Measurements from ENCODE around the gene GET4.

DNA sequence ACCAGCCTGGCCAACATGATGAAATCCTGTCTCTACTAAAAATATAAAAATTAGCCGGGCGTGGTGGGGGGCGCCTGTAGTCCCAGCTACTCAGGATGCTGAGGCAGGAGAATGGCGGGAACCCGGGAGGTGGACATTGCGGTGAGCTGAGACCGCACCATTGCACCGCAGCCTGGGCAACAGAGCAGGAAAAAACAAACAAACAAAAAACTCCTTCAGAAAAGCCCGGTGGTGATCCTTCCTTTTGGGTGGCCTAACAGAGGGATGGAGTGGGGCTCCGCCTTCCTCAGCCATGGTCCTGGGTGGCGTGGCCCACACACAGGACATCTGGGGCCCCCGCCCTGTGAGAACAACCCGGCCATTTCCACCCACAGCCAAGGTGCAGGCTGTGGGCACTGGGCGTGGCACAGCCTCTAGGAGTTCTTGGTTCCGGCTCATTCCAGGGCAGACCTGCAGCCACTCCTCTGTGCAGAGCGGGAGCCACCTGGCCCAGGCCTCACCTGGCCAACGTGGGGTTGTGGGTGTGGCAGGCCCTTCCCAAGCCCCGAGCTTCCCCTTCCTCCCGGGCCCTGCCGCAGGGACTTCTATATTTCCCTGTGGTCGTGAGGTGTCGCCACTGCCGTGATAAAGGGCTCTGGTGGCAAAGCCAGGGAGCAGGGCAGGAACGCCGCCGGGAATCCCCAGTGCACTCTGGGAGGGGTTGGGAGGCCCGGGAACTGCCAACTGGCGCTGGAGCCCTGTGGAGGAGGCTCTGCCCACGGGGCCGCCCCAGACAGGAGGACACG lies 37.6 kb downstream of the GET4 start:
- TF ChIP-seq, protein P1, sequence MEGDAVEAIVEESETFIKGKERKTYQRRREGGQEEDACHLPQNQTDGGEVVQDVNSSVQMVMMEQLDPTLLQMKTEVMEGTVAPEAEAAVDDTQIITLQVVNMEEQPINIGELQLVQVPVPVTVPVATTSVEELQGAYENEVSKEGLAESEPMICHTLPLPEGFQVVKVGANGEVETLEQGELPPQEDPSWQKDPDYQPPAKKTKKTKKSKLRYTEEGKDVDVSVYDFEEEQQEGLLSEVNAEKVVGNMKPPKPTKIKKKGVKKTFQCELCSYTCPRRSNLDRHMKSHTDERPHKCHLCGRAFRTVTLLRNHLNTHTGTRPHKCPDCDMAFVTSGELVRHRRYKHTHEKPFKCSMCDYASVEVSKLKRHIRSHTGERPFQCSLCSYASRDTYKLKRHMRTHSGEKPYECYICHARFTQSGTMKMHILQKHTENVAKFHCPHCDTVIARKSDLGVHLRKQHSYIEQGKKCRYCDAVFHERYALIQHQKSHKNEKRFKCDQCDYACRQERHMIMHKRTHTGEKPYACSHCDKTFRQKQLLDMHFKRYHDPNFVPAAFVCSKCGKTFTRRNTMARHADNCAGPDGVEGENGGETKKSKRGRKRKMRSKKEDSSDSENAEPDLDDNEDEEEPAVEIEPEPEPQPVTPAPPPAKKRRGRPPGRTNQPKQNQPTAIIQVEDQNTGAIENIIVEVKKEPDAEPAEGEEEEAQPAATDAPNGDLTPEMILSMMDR (IDR thresholded peaks at IDR 0.05): peak in 2 of 5 experiments; percentile 16 to 32
- TF ChIP-seq POLR2A (IDR thresholded peaks at IDR 0.05) (no peak), EP300 (IDR thresholded peaks at IDR 0.05) (peak in 1 of 2 donors; percentile 25)
